ENCODE results near the gene MACROD2. TPM values are rescaled to one million over a fixed set of nuclear protein-coding genes. Genes with fewer than 3 reads are reported as not detected.

MACROD2 gene
- total RNA-seq, 2 donors from 2014 or later: 0.95 to 4.2 TPM

GRCh38 chr20:14698125-14698524 lies 702.8 kb downstream of the MACROD2 start:
- H3K36me3 ChIP-seq: no peaks in the 10 kb centered on the region
- no peaks in the 10 kb centered on the region for H3K27me3 ChIP-seq (replicated peaks; ENCODE audit: insufficient read depth)
- H3K4me1 ChIP-seq (ENCODE audit: control insufficient read depth in 1 of 2, low read depth in 2 of 2): no peaks in the 10 kb centered on the region
- ATAC-seq (ENCODE audit: insufficient number of reproducible peaks, low FRiP score, low read depth): no peak
- no peak for TF ChIP-seq CTCF (IDR thresholded peaks at IDR 0.05)
- no peaks in the 10 kb centered on the region for H3K9me3 ChIP-seq
- DNase-seq (ENCODE audit: low spot score): no peak
- H3K27ac ChIP-seq: no peak overlapping the region
- H3K4me3 ChIP-seq: no peak overlapping the region

- H3K27ac ChIP-seq: no peak overlapping the region
- DNase-seq (ENCODE audit: low spot score): no peak
Observed at GRCh38 chr20:14698605-14699373, 703.5 kb downstream of the MACROD2 start.

GRCh38 chr20:14700639-14700960 lies 705.3 kb downstream of the MACROD2 start:
- Histone ChIP-seq H3K36me3 (no peaks in the 10 kb centered on the region), H3K4me3 (no peak overlapping the region), H3K9me3 (no peaks in the 10 kb centered on the region), H3K27me3 (replicated peaks; ENCODE audit: insufficient read depth) (no peaks in the 10 kb centered on the region), H3K4me1 (ENCODE audit: control insufficient read depth in 1 of 2, low read depth in 2 of 2) (no peaks in the 10 kb centered on the region), H3K27ac (no peak overlapping the region)
- ATAC-seq (ENCODE audit: insufficient number of reproducible peaks, low FRiP score, low read depth) (no peak), DNase-seq (ENCODE audit: low spot score) (no peak)
- TF ChIP-seq CTCF (IDR thresholded peaks at IDR 0.05): no peak

More at GRCh38 chr20:14698605-14699373, 703.5 kb downstream of the MACROD2 start:
- no peak for ATAC-seq (ENCODE audit: insufficient number of reproducible peaks, low FRiP score, low read depth)
- H3K4me3 ChIP-seq: no peak overlapping the region
- no peaks in the 10 kb centered on the region for H3K27me3 ChIP-seq (replicated peaks; ENCODE audit: insufficient read depth)
- no peaks in the 10 kb centered on the region for H3K36me3 ChIP-seq
- no peaks in the 10 kb centered on the region for H3K4me1 ChIP-seq (ENCODE audit: control insufficient read depth in 1 of 2, low read depth in 2 of 2)
- no peaks in the 10 kb centered on the region for H3K9me3 ChIP-seq
- no peak for TF ChIP-seq CTCF (IDR thresholded peaks at IDR 0.05)

GRCh38 chr20:14701326-14701725 lies 706.0 kb downstream of the MACROD2 start:
- Histone ChIP-seq H3K36me3 (no peaks in the 10 kb centered on the region), H3K27me3 (replicated peaks; ENCODE audit: insufficient read depth) (no peaks in the 10 kb centered on the region), H3K4me1 (ENCODE audit: control insufficient read depth in 1 of 2, low read depth in 2 of 2) (no peaks in the 10 kb centered on the region), H3K9me3 (no peaks in the 10 kb centered on the region), H3K4me3 (no peak overlapping the region), H3K27ac (no peak overlapping the region)
- no peak for TF ChIP-seq CTCF (IDR thresholded peaks at IDR 0.05)
- DNase-seq (ENCODE audit: low spot score) (no peak), ATAC-seq (ENCODE audit: insufficient number of reproducible peaks, low FRiP score, low read depth) (no peak)

- H3K36me3 ChIP-seq: no peaks in the 10 kb centered on the region
- ATAC-seq (ENCODE audit: insufficient number of reproducible peaks, low FRiP score, low read depth): no peak
- no peak for DNase-seq (ENCODE audit: low spot score)
- H3K9me3 ChIP-seq: no peaks in the 10 kb centered on the region
- H3K4me1 ChIP-seq (ENCODE audit: control insufficient read depth in 1 of 2, low read depth in 2 of 2): no peaks in the 10 kb centered on the region
- H3K27me3 ChIP-seq (replicated peaks; ENCODE audit: insufficient read depth): no peaks in the 10 kb centered on the region
- H3K27ac ChIP-seq: no peak overlapping the region
- H3K4me3 ChIP-seq: no peak overlapping the region
- TF ChIP-seq CTCF (IDR thresholded peaks at IDR 0.05): no peak
Observed at GRCh38 chr20:14706555-14706954, 711.2 kb downstream of the MACROD2 start.
